Adrenal gland (tissue), 12 donors: ENCODE data around the gene MMP21. TPM values are rescaled to one million over a fixed set of nuclear protein-coding genes. Genes with fewer than 3 reads are reported as not detected.

Experiments
- DNase-seq, 7 donors: peaks; one replicate each; pipeline ENCODE4 v3.0.0-alpha.2; 2019 to 2020
- H3K27ac ChIP-seq, 5 donors: fragments of 200-600 bp; sonication (generic) in 4 of 5; 1 replicate in 3 of 5; 2 replicates in 2 of 5; pipeline versions ENCODE4 v1.5.1 to v1.8.0; 2016 to 2020; ENCODE audit warnings: mild to moderate bottlenecking in 1 of 5
- H3K27me3 ChIP-seq: fragments of 200-600 bp; 2 replicates; pipeline ENCODE4 v1.8.0; 2021
- H3K36me3 ChIP-seq, 2 donors: fragments of 200-600 bp; replicated peaks in 1 of 2; 1 replicate in 1 of 2; 2 replicates in 1 of 2; pipeline versions ENCODE4 v1.5.1 to v1.8.0; 2018 to 2022
- H3K4me1 ChIP-seq, 2 donors: fragments of 200-600 bp; replicated peaks in 1 of 2; 1 replicate in 1 of 2; 2 replicates in 1 of 2; pipeline versions ENCODE4 v1.5.1 to v1.8.0; 2018 to 2021
- H3K4me3 ChIP-seq, 4 donors: fragments of 200-600 bp; sonication (generic) in 3 of 4; one replicate each; pipeline ENCODE4 v1.5.1; 2016 to 2018
- H3K9me3 ChIP-seq, 3 donors: fragments of 200-600 bp; sonication (generic) in 1 of 3; replicated peaks in 1 of 3; 1 replicate in 2 of 3; 2 replicates in 1 of 3; pipeline versions ENCODE4 v1.5.1 to v1.8.0; 2016 to 2021
- CTCF ChIP-seq, 6 experiments: fragments of 450-650 bp in 4 of 6; fragments of 200-600 bp in 2 of 6; sonication (generic) in 1 of 6; IDR thresholded peaks; 1 replicate in 5 of 6; 2 replicates in 1 of 6; pipeline versions ENCODE4 v1.5.1 to v1.8.0; 2016 to 2021; ENCODE audit warnings: antibody characterized with exemption in 6 of 6, mild to moderate bottlenecking in 2 of 6, moderate library complexity in 1 of 6
- POLR2A ChIP-seq, 2 donors: fragments of 450-650 bp; IDR thresholded peaks; one replicate each; pipeline ENCODE4 v1.6.1; 2017; ENCODE audit warnings: antibody characterized with exemption in 2 of 2, mild to moderate bottlenecking in 2 of 2, moderate library complexity in 1 of 2
- WGBS, 4 donors: extraction: QIAGEN DNeasy Blood & Tissue Kit in 2 of 4; methylation state at CpG; one replicate each; pipeline versions ENCODE4 v1.1.5 to v1.1.7; 2013 to 2017; 5-methylcytosine and 5-hydroxymethylcytosine counted together
- intact Hi-C, 2 donors: fragments of 100-400 bp; cut with DNase I; formaldehyde crosslinking; loops; one replicate each; pipeline versions ENCODE4 v1.14.1 to v1.15.0; 2022 to 2023
- polyA plus RNA-seq, 3 donors: library from polyadenylated mRNA; stranded (reverse); fragments of 200-250 nt in 2 of 3; fragments of 350-450 nt in 1 of 3; fragmentation: Illumina TruSeq in 1 of 3; extraction: RNeasy Lipid Tissue Mini Kit (QIAGEN cat#74804) in 1 of 3; gene quantifications; one replicate each; pipeline ENCODE4 v1.2.3, GENCODE V29; 2013 to 2014
- total RNA-seq, 9 donors: library from RNA; depleted of rRNA in 4 of 9; stranded (reverse); fragments of >200 nt in 4 of 9; fragments of 120-200 nt in 1 of 9; fragmentation: NEBNext Ultra II Directional in 1 of 9; extraction: Animal tissue kit (Norgen Biotek cat#: 25700) in 1 of 9; gene quantifications; one replicate each; pipeline versions ENCODE4 v1.1.0 to v1.2.4, GENCODE V29; 2013 to 2023
- donor health status: healthy with polysubstance abuse.
- donor health status: Bipolar disorder and iron deficiency.
- donor health status: DM: yes; HTN: yes; CAD: no.
- donor health status: DM: no; HTN: no; CAD: no.
- donor health status: DM: no; HTN: no; CAD: no.
- donor health status: DM: yes; HTN: yes; CAD: no.

Gene MMP21
- total and polyA plus RNA-seq, 12 donors = 0.11 to 0.27 (median 0.24) TPM; not detected in 7

- TF ChIP-seq POLR2A (IDR thresholded peaks at IDR 0.05) (no peak), CTCF (IDR thresholded peaks at IDR 0.05) (no peak)
- intact Hi-C loops = no loop called here
- H3K36me3 ChIP-seq = no peaks in the 10 kb centered on the region
- H3K27ac ChIP-seq = no peak overlapping the region
- no peaks in the 10 kb centered on the region for H3K9me3 ChIP-seq
- no peaks in the 10 kb centered on the region for H3K27me3 ChIP-seq
- 78 to 88% (median 83%) methylated on average over 10 of the region's 10 CpGs for whole genome bisulfite sequencing, 4 donors
- H3K4me3 ChIP-seq = no peak overlapping the region
- H3K4me1 ChIP-seq = no peaks in the 10 kb centered on the region
- no peak for DNase-seq
Observed at GRCh38 chr10:125779403-125780327, 4.0 kb upstream of the MMP21 start.

GRCh38 chr10:125778556-125778955, 2.9 kb upstream of the MMP21 start:
- Histone ChIP-seq H3K36me3 (no peaks in the 10 kb centered on the region), H3K9me3 (no peaks in the 10 kb centered on the region), H3K27me3 (no peaks in the 10 kb centered on the region), H3K4me1 (no peaks in the 10 kb centered on the region), H3K4me3 (no peak overlapping the region), H3K27ac (no peak overlapping the region)
- DNase-seq = no peak
- 52 to 76% (median 72%) methylated on average over 5 of the region's 5 CpGs for WGBS, 4 donors
- intact Hi-C loops = no loop called here
- TF ChIP-seq CTCF (IDR thresholded peaks at IDR 0.05) (no peak), POLR2A (IDR thresholded peaks at IDR 0.05) (no peak)

- Histone ChIP-seq H3K27me3 (no peaks in the 10 kb centered on the region), H3K36me3 (no peaks in the 10 kb centered on the region), H3K9me3 (no peaks in the 10 kb centered on the region), H3K4me1 (no peaks in the 10 kb centered on the region), H3K27ac (no peak overlapping the region), H3K4me3 (no peak overlapping the region)
- TF ChIP-seq CTCF (IDR thresholded peaks at IDR 0.05) (no peak), POLR2A (IDR thresholded peaks at IDR 0.05) (no peak)
- no peak for DNase-seq
- intact Hi-C loops = no loop called here
- 78 to 96% (median 87%) methylated on average over 9 of the region's 9 CpGs for whole genome bisulfite sequencing, 4 donors
Observed at GRCh38 chr10:125777806-125778205, 2.2 kb upstream of the MMP21 start.

- DNase-seq = no peak
- Histone ChIP-seq H3K9me3 (no peaks in the 10 kb centered on the region), H3K4me1 (no peaks in the 10 kb centered on the region), H3K27me3 (no peaks in the 10 kb centered on the region), H3K27ac (no peak overlapping the region), H3K4me3 (no peak overlapping the region), H3K36me3 (no peaks in the 10 kb centered on the region)
- TF ChIP-seq POLR2A (IDR thresholded peaks at IDR 0.05) (no peak), CTCF (IDR thresholded peaks at IDR 0.05) (no peak)
- WGBS, 4 donors = 90 to 94% (median 92%) methylated on average over 21 to 32 of the region's 32 CpGs
- intact Hi-C loops = no loop called here
Observed at GRCh38 chr10:125774581-125775191, 935 bp downstream of the MMP21 start.
